Measurements from ENCODE around the gene AK3. TPM values are rescaled to one million over a fixed set of nuclear protein-coding genes. Genes with fewer than 3 reads are reported as not detected.
A peak's percentile ranks its signal among the peaks of the same experiment; 100 is the strongest.

AK3 gene
- total RNA-seq, 2 experiments from 2014 or later = 34.0 to 34.6 TPM

DNA sequence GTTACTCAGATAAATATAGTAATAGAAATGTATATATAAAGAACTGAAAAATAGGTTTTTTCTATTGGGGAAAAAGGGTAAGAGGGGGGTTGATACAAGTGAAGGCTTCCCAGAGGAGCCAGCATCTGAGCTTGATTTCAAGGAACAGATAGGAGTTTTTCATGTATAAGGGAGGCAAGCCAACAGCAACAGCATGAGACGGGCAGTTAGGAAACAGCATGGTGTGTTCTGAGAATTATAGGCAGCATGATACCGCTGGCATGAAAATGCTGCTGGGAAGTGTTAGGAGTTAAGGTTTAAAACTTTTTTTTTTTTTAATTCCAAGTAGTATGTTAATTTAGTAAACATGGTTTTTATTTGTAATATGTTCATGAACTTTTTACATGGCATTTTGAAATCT lies 52.0 kb downstream of the AK3 start:
- Mint-ChIP-seq H3K9me3 (no peaks in the 10 kb centered on the region), H3K36me3 (ENCODE audit: low read depth) (peaks cover 42% of the 10 kb centered on the region), H3K27ac (no peak overlapping the region), H3K27me3 (no peaks in the 10 kb centered on the region), H3K4me3 (no peak overlapping the region), H3K4me1 (peaks cover 14% of the 10 kb centered on the region)
- CTCF ChIA-PET = interaction anchor here (1.4 kb wide), 1 partner anchor 10 kb away, joined by 4 read pairs; the partner anchor contains the start of gene CDC37L1
- POLR2A ChIA-PET = no interaction called here
- DNase-seq = no peak

- H3K4me1 Mint-ChIP-seq = peaks cover 14% of the 10 kb centered on the region
- DNase-seq = no peak
- no peak overlapping the region for H3K27ac Mint-ChIP-seq
- POLR2A ChIA-PET = no interaction called here
- CTCF ChIA-PET = no interaction called here
- H3K27me3 Mint-ChIP-seq = no peaks in the 10 kb centered on the region
- peaks cover 40% of the 10 kb centered on the region for H3K36me3 Mint-ChIP-seq (ENCODE audit: low read depth)
- no peak overlapping the region for H3K4me3 Mint-ChIP-seq
- no peaks in the 10 kb centered on the region for H3K9me3 Mint-ChIP-seq
Measured at GRCh38 chr9:4686584-4686983, 54.4 kb downstream of the AK3 start.

DNA sequence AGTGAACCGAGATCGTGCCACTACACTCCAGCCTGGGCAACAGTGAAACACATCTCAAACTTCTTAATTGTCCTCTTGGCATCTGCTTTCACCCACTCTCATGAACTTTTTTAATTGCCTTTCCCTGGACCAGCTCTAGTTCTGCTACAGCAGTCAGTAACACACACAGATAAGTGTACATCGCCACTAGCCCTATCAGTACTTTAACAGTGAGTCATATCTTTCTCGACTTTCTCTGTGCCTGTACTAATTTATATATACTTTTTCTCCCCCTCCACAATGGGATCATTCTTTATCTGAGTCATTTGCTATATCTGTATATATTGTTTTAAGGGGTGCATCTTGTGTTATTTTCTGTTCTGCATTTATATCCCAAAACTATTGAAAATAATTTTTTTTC lies 54.9 kb downstream of the AK3 start:
- Mint-ChIP-seq H3K27me3 (no peaks in the 10 kb centered on the region), H3K9me3 (no peaks in the 10 kb centered on the region), H3K4me1 (peaks cover 13% of the 10 kb centered on the region), H3K36me3 (ENCODE audit: low read depth) (peaks cover 36% of the 10 kb centered on the region), H3K4me3 (no peak overlapping the region), H3K27ac (no peak overlapping the region)
- CTCF ChIA-PET = no interaction called here
- DNase-seq = no peak
- POLR2A ChIA-PET = no interaction called here

- Mint-ChIP-seq H3K4me1 (peaks cover 10% of the 10 kb centered on the region), H3K36me3 (ENCODE audit: low read depth) (peaks cover 25% of the 10 kb centered on the region), H3K4me3 (no peak overlapping the region), H3K27ac (no peak overlapping the region), H3K9me3 (no peaks in the 10 kb centered on the region), H3K27me3 (no peaks in the 10 kb centered on the region)
- DNase-seq = no peak
- POLR2A ChIA-PET = no interaction called here
- CTCF ChIA-PET = no interaction called here
Measured at GRCh38 chr9:4684820-4685219, 56.2 kb downstream of the AK3 start.

- ChIA-PET CTCF (interaction anchor here (0.8 to 1.6 kb wide), 4 partner anchors 12 to 76 kb away, joined by 3 to 5 read pairs (median 4); partner anchors contain the start of gene SPATA6L), POLR2A (interaction anchor here (3.5 kb wide), 1 partner anchor 60 kb away, joined by 13 read pairs; the partner anchor contains the start of gene AK3)
- no peak for DNase-seq
- Mint-ChIP-seq H3K4me3 (no peak overlapping the region), H3K9me3 (no peaks in the 10 kb centered on the region), H3K36me3 (ENCODE audit: low read depth) (peaks cover 14% of the 10 kb centered on the region), H3K4me1 (peaks cover 3% of the 10 kb centered on the region), H3K27me3 (no peaks in the 10 kb centered on the region), H3K27ac (no peak overlapping the region)
Measured at GRCh38 chr9:4680750-4681149, 60.3 kb downstream of the AK3 start.

DNA sequence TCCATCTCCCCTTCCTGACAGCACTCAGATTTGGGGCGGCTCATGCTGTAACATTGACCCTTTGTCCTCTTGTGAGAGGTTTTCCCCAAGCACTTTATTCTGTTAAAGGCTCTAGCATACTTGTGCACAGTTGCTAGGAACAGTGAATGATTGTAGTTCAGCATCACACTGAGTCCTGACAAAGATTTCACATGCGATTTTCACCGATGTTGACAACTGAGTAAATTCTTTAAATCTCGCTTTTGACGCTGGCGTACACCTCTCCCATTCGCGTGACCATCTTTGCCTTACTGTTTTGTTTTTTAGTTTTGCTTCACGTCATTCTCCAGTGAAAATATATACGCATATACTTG lies 60.9 kb downstream of the AK3 start:
- no peak overlapping the region for H3K4me3 Mint-ChIP-seq
- CTCF ChIA-PET = interaction anchor here (1.4 kb wide), 1 partner anchor 8 kb away, joined by 4 read pairs; no protein-coding TSS in a partner anchor
- H3K36me3 Mint-ChIP-seq (ENCODE audit: low read depth) = peaks cover 10% of the 10 kb centered on the region
- DNase-seq = no peak
- POLR2A ChIA-PET = interaction anchor here (0.9 to 3.5 kb wide), 8 partner anchors 16 to 1202 kb away, joined by 3 to 34 read pairs (median 5); partner anchors contain the start of genes AK3, JAK2, PLPP6 and SPATA6L
- peaks cover 3% of the 10 kb centered on the region for H3K4me1 Mint-ChIP-seq
- H3K27ac Mint-ChIP-seq = no peak overlapping the region
- no peaks in the 10 kb centered on the region for H3K9me3 Mint-ChIP-seq
- no peaks in the 10 kb centered on the region for H3K27me3 Mint-ChIP-seq

- H3K9me3 Mint-ChIP-seq = no peaks in the 10 kb centered on the region
- H3K4me3 Mint-ChIP-seq = no peak within 1 kb of the TSS
- peaks cover 3% of the 10 kb centered on the region for H3K4me1 Mint-ChIP-seq
- CTCF ChIA-PET = interaction anchor here (0.6 to 1.4 kb wide), 3 partner anchors 9 to 1202 kb away, joined by 3 to 4 read pairs (median 3); no protein-coding TSS in a partner anchor
- H3K27ac Mint-ChIP-seq = no peak within 1 kb of the TSS
- POLR2A ChIA-PET = interaction anchor here (0.6 to 1.4 kb wide), 16 partner anchors 12 to 1201 kb away, joined by 3 to 34 read pairs (median 4); partner anchors contain the start of genes AK3, CD274, JAK2 and PLPP6
- peaks cover 5% of the 10 kb centered on the region for H3K36me3 Mint-ChIP-seq (ENCODE audit: low read depth)
- H3K27me3 Mint-ChIP-seq = no peaks in the 10 kb centered on the region
- DNase-seq = peak; percentile 99
Measured at GRCh38 chr9:4679268-4680172, 61.5 kb downstream of the AK3 start, which contains the start of gene CDC37L1. Gene CDC37L1 (plus strand): TSS chr9:4679569. CDS start chr9:4679768, 199 bp downstream.

- H3K9me3 Mint-ChIP-seq = no peaks in the 10 kb centered on the region
- H3K27me3 Mint-ChIP-seq = no peaks in the 10 kb centered on the region
- no peak overlapping the region for H3K4me3 Mint-ChIP-seq
- ChIA-PET CTCF (interaction anchor here (0.6 to 1.4 kb wide), 3 partner anchors 10 to 1202 kb away, joined by 3 to 4 read pairs (median 3); no protein-coding TSS in a partner anchor), POLR2A (interaction anchor here (1.0 to 1.4 kb wide), 11 partner anchors 11 to 949 kb away, joined by 3 to 34 read pairs (median 4); partner anchors contain the start of genes AK3, CD274, PLPP6 and SPATA6L)
- peaks cover 5% of the 10 kb centered on the region for H3K36me3 Mint-ChIP-seq (ENCODE audit: low read depth)
- H3K27ac Mint-ChIP-seq = no peak overlapping the region
- DNase-seq = no peak
- H3K4me1 Mint-ChIP-seq = peaks cover 3% of the 10 kb centered on the region
Measured at GRCh38 chr9:4678679-4679267, 62.2 kb downstream of the AK3 start.

- DNase-seq = no peak
- ChIA-PET POLR2A (interaction anchor here (0.6 to 1.6 kb wide), 5 partner anchors 11 to 64 kb away, joined by 4 to 6 read pairs (median 5); partner anchors contain the start of genes AK3, PLPP6 and SPATA6L), CTCF (interaction anchor here (0.6 to 2.0 kb wide), 3 partner anchors 11 to 34 kb away, joined by 3 to 5 read pairs (median 4); partner anchors contain the start of gene SPATA6L)
- Mint-ChIP-seq H3K4me3 (no peak overlapping the region), H3K27me3 (no peaks in the 10 kb centered on the region), H3K9me3 (no peaks in the 10 kb centered on the region), H3K4me1 (no peaks in the 10 kb centered on the region), H3K27ac (no peak overlapping the region), H3K36me3 (ENCODE audit: low read depth) (no peaks in the 10 kb centered on the region)
Measured at GRCh38 chr9:4677392-4677791, 63.6 kb downstream of the AK3 start.

DNA sequence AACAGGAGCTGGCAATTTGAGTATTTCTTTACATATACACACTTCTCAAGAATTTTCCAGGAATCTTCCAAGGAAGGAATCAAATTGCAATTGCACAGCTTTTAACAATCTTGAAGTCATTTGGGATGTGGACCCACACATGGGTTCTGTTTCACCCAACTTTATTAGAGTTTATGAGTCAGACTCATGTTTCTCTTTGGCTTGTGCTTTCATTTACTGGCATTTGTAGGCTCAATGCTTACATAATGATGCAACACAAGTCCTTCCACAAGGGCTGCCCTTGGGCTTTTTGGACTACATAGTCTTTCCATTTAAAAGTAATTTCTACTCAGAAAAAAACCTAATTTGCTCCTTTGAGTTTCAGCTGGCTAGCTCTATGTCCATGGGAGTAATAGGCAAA lies 66.2 kb downstream of the AK3 start:
- Mint-ChIP-seq H3K27me3 (no peaks in the 10 kb centered on the region), H3K36me3 (ENCODE audit: low read depth) (no peaks in the 10 kb centered on the region), H3K4me1 (peaks cover 15% of the 10 kb centered on the region), H3K9me3 (no peaks in the 10 kb centered on the region), H3K27ac (no peak overlapping the region), H3K4me3 (no peak overlapping the region)
- ChIA-PET CTCF (interaction anchor here (1.3 kb wide), 1 partner anchor 9 kb away, joined by 8 read pairs; the partner anchor contains the start of gene SPATA6L), POLR2A (interaction anchor here (0.6 to 0.9 kb wide), 2 partner anchors 11 to 66 kb away, joined by 4 read pairs; no protein-coding TSS in a partner anchor)
- no peak for DNase-seq

DNA sequence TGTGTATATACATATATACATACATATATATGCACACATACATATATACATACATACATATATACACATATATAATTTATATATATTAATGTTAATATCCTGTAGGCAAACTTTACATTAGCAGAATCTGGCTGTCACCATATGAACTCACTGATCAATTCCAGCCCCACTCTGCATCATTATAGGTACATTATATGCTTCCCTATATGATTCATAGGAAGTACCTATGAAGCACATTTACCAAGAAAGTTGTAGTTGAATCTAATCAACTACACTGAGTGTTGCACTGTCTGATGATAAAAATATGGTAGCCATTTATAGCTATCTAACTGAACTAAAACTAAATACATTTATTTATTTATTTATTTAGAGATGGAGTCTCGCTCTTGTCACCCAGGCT lies 69.3 kb downstream of the AK3 start:
- CTCF ChIA-PET = interaction anchor here (0.6 to 1.0 kb wide), 2 partner anchors 10 to 793 kb away, joined by 6 read pairs; partner anchors contain the start of gene PLPP6
- no peak overlapping the region for H3K4me3 Mint-ChIP-seq
- POLR2A ChIA-PET = no interaction called here
- no peaks in the 10 kb centered on the region for H3K36me3 Mint-ChIP-seq (ENCODE audit: low read depth)
- H3K27ac Mint-ChIP-seq = no peak overlapping the region
- DNase-seq = no peak
- peaks cover 29% of the 10 kb centered on the region for H3K4me1 Mint-ChIP-seq
- H3K27me3 Mint-ChIP-seq = peaks cover 3% of the 10 kb centered on the region
- no peaks in the 10 kb centered on the region for H3K9me3 Mint-ChIP-seq

DNA sequence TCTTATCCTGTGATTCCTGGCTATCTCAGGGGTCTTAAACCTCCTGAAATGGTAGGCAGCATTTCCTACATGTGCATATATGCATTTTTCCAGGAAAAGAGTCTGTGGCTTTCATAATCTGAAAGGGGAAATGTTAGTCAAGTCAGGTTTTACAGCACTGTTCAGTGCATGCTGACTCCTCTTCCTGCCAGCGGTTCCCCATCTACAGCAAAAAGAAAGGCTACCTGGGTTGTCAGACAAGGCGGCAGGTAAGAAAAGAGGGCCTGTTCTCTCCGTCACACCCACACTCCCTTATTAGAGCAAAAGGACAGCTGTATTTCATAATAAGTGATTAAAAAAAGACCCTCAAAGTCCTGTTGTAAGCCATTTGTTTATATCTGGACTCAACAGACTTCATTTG lies 70.4 kb downstream of the AK3 start:
- Mint-ChIP-seq H3K27ac (peak overlapping the region; percentile 69), H3K4me1 (peaks cover 40% of the 10 kb centered on the region), H3K9me3 (no peaks in the 10 kb centered on the region), H3K4me3 (no peak overlapping the region), H3K36me3 (ENCODE audit: low read depth) (no peaks in the 10 kb centered on the region), H3K27me3 (peaks cover 3% of the 10 kb centered on the region)
- POLR2A ChIA-PET = no interaction called here
- CTCF ChIA-PET = no interaction called here
- DNase-seq = no peak

DNA sequence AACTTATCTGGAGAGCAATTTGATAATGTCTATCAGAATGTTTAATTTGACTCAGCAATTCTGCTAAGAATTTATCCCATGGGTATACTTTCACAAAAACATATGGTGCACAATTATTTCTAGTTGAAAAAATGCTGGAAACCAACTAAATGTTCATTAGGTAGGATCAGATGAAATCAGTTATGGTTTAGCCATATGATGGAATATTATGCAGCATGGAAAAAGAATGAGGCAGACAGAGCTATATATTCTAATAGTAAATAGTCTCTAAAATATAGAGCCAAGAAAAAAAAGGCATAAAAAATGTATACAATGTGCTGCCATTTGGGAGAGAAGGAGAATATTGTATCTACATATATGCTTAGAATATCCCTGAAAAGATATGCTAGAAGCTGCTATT lies 71.1 kb downstream of the AK3 start:
- CTCF ChIA-PET = no interaction called here
- no peak for DNase-seq
- Mint-ChIP-seq H3K36me3 (ENCODE audit: low read depth) (no peaks in the 10 kb centered on the region), H3K9me3 (no peaks in the 10 kb centered on the region), H3K27ac (no peak overlapping the region), H3K4me3 (no peak overlapping the region), H3K4me1 (peaks cover 47% of the 10 kb centered on the region), H3K27me3 (peaks cover 3% of the 10 kb centered on the region)
- POLR2A ChIA-PET = no interaction called here
